Right ventricle myocardium inferior (tissue), 1 donor: ENCODE data around the gene TAF10. TPM values are rescaled to one million over a fixed set of nuclear protein-coding genes. Genes with fewer than 3 reads are reported as not detected.

ENCODE experiments used
- ATAC-seq: fragments of 200-7000 bp; cut with Tn5 transposase; one replicate; pipeline ENCODE4 v1.9.1; 2020; ENCODE audit warnings: mild to moderate bottlenecking, moderate library complexity
- DNase-seq: peaks from one replicate; pipeline ENCODE4 v3.0.0; 2021; ENCODE audit errors: missing footprints
- intact Hi-C: fragments of 100-400 bp; cut with DNase I; formaldehyde crosslinking; loops from one replicate; pipeline ENCODE4 v1.11.0; 2022
- total RNA-seq: library from RNA; stranded (reverse); fragmentation: NEBNext Ultra II Directional; extraction: Animal tissue kit (Norgen Biotek cat#: 25700); gene quantifications from one replicate; pipeline ENCODE4 v1.2.1, GENCODE V29; 2021
- donor health status: DM: no; HTN: yes; CAD: no; lungs with severe emphysema.

Gene TAF10
- total RNA-seq, 1 donor from 2014 or later = 90.9 TPM

DNA sequence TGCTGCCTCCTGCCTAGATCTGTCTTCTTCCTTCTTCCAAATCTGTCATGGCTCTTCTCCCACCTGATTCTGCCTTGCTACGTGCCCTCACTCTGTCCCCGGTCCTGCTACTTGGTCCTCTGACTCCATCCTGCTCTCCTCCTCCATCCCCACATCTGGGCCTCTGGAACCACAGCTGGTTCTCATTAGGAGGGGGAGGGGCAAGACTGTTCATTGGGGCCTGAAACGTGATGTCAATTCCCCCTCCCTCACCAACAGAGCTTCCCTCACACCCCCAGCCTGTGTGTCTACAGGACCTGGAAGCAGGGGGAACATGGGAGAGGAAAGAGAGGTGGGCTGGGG lies 34.5 kb upstream of the TAF10 start:
- ATAC-seq = peak; percentile 74
- peak; percentile 74 for DNase-seq
- intact Hi-C loops = loop anchor here (5.0 kb wide), 1 partner anchor 36 kb away; the partner anchor contains the start of gene MRPL17

DNA sequence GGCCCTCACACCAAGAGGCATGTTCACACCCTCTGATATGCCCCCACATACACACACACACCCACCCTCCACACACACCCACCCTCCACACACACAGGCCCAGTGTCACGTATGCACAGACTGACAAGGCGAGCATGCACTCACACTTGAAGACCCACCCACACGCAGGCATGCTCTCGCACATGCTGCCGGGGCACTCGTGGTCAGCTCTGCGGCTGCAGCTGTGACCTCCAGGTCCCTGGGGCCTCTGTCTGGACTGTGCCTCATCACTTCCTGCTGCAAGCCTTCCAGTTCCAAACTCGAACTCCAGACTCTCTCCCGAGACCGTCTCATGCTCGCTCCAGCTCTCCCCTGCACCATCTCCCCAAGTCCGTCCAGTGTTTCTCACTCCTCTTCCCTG lies 34.1 kb upstream of the TAF10 start:
- DNase-seq = peak; percentile 89
- intact Hi-C loops = loop anchor here (5.0 kb wide), 1 partner anchor 36 kb away; the partner anchor contains the start of gene MRPL17
- ATAC-seq = peak; percentile 82

DNA sequence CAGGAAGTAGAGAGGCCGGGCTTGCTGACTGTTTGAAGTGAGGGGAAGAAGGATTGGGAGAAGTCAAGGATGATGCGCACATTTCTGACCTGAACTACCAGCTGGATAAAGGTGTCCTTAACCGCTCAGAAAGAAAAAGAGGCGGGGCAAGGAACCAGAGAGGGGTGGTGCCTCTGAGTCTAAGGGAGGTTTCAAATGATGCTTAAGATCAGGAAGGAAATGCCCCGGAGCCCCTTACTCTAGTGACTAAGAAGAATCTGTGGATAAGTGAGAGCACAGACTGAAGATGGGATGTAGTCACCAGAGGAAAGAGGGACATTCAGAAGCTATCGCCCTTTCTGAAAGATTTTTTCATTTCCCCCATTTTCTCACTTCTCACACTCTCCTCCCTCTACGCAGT lies 30.9 kb upstream of the TAF10 start:
- DNase-seq = no peak
- intact Hi-C loops = no loop called here
- no peak for ATAC-seq

GRCh38 chr11:6640985-6641701 lies 29.1 kb upstream of the TAF10 start:
- DNase-seq (no peak), ATAC-seq (no peak)
- intact Hi-C loops = no loop called here

GRCh38 chr11:6640036-6640984 lies 28.3 kb upstream of the TAF10 start:
- intact Hi-C loops = no loop called here
- DNase-seq = no peak
- ATAC-seq = no peak

DNA sequence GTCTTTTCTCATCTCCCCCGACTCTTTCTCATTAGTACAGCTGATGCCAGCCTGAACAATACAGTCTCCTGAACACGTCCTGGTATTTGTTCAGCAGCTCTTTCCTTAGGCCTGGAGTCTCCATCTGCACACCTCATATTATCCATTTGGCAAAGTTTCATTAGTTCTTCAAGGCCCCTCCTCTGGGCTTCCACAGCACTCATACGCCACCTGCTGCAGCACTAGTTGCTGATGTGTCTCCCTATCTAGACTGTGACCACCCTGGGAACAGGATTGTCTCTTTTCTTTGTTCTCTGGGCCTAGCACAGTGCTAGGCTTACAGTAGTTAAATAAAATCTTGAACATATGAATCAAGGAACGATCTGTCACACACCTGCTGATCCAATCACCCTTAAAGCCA lies 26.4 kb upstream of the TAF10 start:
- intact Hi-C loops = no loop called here
- no peak for ATAC-seq
- DNase-seq = no peak

DNA sequence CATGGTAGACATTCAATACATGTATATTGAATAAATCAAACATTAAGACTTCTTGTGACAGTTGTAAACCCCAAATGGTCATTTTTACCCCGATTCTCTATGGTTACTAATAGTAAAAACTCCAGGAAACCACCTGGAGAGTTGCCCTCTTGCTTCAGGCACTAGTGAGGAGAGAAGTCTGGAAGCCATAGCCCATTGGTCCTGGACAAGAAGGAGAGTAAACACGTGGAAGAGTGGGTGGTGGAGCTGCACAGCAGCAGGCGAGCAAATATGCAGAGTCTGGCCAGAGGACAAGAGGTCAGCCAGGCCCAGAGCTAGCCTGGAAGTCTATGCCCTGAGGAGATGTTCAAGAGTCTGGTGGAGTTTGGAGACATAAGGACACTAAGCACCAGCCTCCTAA lies 25.9 kb upstream of the TAF10 start:
- intact Hi-C loops = no loop called here
- DNase-seq (no peak), ATAC-seq (peak; percentile 67)

- ATAC-seq = no peak
- intact Hi-C loops = no loop called here
- no peak for DNase-seq
Observed at GRCh38 chr11:6636480-6636879, 24.5 kb upstream of the TAF10 start.

GRCh38 chr11:6635082-6635932 lies 23.3 kb upstream of the TAF10 start:
- peak; percentile 82 for ATAC-seq
- peak; percentile 88 for DNase-seq
- intact Hi-C loops = loop anchor here (1.0 kb wide), 1 partner anchor 15 kb away; no protein-coding TSS in a partner anchor

GRCh38 chr11:6634534-6634933 lies 22.5 kb upstream of the TAF10 start:
- DNase-seq (no peak), ATAC-seq (no peak)
- intact Hi-C loops = no loop called here

- peak; percentile 83 for DNase-seq
- ATAC-seq = peak; percentile 23
- intact Hi-C loops = no loop called here
Observed at GRCh38 chr11:6633422-6634408, 21.7 kb upstream of the TAF10 start.

DNA sequence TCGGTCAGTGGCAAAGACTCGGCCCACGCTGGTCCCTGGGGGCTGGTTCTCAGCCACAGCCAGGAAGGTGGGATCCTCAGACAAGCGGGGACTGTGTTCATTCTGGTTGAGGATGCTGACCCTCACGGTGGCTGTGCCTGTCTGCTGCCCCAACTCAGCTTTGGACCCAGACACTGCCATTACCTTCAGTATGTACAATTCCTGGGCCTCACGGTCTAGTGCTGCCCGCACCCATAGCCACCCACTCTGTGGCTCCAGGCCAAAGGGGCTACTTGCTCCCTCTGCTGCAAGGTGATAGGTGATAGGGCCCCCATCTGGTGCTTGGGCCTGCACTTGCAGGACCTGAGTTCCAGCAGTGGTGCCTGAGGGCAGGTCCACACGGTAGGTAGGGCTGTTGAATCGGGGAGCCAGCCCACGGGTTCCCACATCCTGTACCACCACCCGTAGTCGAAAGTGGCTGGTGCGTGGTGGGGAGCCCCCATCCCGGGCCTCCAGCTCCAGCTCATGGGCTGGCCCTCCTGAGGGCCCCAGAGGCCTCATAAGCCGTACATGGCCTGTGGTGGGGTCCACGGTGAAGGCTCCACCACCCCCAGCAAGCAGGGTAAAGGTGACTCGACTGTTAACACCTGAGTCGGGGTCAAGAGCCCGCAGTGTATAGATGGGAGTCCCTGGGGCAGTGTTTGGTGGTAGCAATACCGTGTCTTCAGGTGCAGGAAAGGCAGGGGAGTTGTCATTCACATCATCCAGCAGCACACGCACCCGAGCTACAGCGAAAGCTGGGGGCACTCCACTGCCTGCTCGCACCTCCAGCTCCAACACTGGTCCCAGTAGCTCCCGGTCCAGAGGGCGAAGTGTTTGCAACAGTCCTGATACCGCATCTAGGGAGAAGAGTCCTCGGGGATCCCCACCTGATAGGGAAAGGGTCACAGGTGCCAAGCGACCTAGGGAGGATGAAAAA lies 20.4 kb upstream of the TAF10 start:
- DNase-seq = no peak
- intact Hi-C loops = no loop called here
- ATAC-seq = no peak

DNA sequence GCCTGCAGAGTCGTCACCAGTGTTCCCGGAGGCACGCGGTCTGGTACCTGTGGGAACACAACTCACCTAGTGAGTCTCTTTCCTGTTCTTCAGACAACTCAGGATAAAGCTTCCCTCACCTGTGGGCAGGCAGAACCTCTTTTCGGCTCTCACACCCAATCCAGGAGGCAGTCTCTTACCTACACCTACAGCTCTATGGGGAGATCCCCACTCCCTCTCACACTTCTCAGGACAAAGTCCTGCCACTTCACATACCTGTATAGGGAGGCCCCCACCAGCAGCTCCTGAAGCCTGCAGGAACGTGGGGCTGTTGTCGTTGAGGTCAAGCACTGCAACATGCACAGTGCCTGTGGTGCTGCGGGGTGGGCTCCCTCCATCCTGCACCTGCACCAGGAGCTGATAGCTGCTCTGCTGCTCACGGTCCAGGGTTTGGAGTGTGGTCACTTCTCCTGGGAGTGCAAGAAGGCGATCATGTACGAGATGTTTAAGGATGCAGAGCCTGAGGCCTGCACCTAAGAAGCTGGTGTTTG lies 19.4 kb upstream of the TAF10 start:
- ATAC-seq = no peak
- no peak for DNase-seq
- intact Hi-C loops = no loop called here

DNA sequence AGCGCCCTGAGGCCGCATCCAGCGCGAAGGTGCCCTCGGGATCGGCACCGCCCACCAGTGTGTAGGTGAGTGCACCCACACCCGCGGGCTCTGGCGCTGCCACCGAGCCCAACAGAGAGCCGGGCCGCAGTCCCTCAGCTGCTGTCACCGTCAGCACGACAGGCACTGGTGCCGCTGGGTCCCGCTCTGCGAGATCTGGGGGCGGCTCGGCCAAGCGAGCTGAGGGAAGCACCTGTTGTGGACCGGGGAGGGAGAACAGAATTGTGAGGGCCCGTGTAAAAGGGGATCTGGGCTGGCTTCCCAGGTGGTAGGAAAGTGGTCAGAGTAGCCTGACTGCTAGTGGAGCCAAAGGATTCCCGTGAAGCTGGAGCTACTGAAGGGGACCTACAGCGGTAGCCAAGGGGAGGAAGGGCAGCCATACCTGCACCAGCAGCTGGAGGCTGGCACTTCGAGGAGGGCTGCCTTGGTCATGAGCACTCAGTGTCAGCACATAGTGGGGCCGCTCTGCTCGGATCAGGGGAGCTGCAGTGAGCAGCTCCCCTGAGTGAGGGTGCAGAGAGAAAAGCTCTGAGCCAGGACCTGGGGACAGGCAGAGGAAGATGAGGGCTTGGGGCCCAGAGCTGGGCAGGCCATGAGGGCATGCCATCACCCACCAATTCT lies 18.7 kb upstream of the TAF10 start:
- no peak for ATAC-seq
- intact Hi-C loops = no loop called here
- no peak for DNase-seq

DNA sequence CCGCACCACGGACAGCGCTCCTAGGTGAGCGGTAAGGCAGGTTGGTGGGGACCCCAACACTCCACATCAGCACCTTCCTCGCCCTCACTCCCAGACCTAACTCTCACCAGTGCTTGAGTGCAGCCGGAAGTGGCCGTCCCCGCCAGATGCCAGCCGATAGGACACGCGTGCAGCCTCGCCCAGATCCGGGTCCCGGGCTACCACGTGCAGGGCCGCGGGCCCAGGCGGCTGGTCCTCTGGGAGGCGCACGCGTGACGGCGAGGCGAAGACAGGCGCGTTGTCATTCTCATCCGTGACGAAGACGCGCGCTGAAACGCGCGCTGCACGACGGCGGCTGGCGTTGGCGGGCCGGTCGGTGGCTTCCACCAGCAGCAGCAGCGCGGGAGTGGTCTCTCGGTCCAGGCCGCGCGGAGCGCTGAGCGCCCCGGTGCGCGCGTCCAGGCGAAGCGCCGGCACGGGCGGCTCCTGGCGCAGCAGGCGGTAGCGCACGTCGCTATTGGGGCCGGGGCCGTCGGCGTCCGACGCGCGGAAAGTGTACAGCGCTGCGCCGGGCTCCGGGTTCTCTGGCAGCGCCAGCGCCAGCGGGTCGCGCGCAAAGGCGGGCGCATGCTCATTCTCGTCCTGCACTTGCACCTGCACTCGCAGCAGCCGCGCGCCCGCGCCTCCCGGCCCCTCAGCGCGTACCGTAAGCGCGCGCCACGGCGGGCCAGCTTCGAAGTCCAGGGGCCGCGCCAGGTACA lies 18.0 kb upstream of the TAF10 start:
- ATAC-seq = no peak
- intact Hi-C loops = no loop called here
- no peak for DNase-seq

DNA sequence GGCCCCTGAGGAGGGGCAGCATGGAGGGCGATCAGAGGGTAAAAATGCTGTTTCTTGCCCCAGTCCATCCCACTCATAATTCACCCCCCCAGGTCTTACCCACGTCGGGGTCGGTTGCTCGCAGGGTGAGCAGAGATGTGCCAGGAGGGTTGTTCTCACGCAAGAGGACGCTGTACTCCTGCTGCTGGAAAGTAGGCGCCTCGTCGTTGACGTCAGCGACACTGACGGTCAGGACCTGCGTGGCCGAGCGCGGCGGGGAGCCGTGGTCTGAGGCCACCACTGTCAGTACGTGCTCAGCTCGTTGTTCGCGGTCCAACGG lies 17.5 kb upstream of the TAF10 start:
- intact Hi-C loops = no loop called here
- ATAC-seq (no peak), DNase-seq (no peak)
